ENCODE data around the gene SRSF12.
"Not testable (repeated sequence)": the region's sequence is repeated elsewhere in the genome, so short reads cannot be mapped to it uniquely, and the experiment has no call there.

Gene SRSF12

GRCh38 chr6:89079511-89080234, 38.2 kb downstream of the SRSF12 start:
- H3K27ac ChIP-seq, result peak overlapping the region; percentile 91
- no peak for DNase-seq (ENCODE audit: low read depth, low spot score)

GRCh38 chr6:89073840-89074239, 44.0 kb downstream of the SRSF12 start:
- no peak overlapping the region for H3K27ac ChIP-seq
- DNase-seq (ENCODE audit: low read depth, low spot score), result no peak

DNA sequence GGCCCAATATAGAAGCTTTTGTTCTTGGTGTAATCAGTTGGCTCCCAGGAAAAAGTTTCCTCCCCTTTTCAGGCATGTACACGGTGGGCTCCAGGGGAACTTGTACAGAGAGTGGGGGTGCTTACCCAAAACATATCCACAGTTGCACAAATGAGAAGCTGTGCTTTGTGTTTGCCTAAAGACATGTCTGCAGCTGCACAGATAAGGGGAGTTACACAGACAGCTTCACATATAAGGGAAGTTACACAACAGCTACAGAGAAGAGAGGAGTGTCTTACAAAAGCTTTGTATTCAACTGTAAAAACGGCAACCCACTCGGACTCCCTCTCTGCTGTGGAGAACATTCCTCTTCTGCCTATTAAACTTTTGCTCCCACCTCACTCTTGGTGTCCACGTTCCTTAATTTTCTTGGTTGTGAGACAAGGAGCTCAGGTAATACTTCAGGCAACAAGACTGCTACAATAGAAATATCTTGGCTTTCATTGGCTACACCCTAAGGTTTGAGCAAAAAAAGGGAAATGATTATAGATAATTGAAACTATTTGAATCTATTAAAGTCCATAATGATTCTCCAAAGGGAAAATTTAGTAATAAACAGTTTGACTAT, 44.8 kb downstream of the SRSF12 start:
- no peak overlapping the region for H3K27ac ChIP-seq
- DNase-seq (ENCODE audit: low read depth, low spot score), result no peak

- DNase-seq (ENCODE audit: low read depth, low spot score), result no peak
- no peak overlapping the region for H3K27ac ChIP-seq
Measured at GRCh38 chr6:89071036-89071435, 46.8 kb downstream of the SRSF12 start.

DNA sequence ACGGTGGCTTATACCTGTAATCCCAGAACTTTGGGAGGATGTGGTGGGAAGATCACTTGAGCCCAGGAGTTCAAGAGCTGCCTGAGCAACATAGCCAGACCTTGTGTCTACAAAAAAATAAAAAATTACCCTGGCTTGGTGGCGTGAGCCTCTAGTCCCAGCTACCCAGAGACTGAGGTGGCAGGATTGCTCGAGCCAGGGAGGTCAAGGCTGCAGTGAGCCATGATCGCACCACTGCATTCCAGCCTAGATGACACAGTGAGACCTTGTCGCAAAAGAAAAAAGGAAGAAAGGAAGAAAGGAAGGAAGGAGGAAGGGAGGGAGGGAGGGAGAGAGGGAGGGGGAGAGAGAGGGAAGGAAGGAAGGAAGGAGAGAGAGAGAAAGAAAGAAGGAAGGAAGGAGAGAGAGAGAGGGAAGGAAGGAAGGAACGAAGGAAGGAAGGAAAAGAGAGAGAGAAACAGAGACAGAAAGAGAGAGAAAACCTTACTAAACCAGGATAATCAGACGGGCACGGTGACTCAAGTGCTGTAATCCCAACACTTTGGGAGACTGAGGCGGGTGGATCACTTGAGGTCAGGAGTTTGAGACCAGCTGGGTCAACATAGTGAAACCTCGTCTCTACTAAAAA, 48.2 kb downstream of the SRSF12 start:
- DNase-seq (ENCODE audit: low read depth, low spot score), result no peak
- H3K27ac ChIP-seq, result no peak overlapping the region

GRCh38 chr6:89068695-89069094, 49.2 kb downstream of the SRSF12 start:
- DNase-seq (ENCODE audit: low read depth, low spot score), result no peak
- H3K27ac ChIP-seq, result no peak overlapping the region

- H3K27ac ChIP-seq, result no peak overlapping the region
- DNase-seq (ENCODE audit: low read depth, low spot score), result peak; percentile 46
Measured at GRCh38 chr6:89067796-89068195, 50.1 kb downstream of the SRSF12 start.

DNA sequence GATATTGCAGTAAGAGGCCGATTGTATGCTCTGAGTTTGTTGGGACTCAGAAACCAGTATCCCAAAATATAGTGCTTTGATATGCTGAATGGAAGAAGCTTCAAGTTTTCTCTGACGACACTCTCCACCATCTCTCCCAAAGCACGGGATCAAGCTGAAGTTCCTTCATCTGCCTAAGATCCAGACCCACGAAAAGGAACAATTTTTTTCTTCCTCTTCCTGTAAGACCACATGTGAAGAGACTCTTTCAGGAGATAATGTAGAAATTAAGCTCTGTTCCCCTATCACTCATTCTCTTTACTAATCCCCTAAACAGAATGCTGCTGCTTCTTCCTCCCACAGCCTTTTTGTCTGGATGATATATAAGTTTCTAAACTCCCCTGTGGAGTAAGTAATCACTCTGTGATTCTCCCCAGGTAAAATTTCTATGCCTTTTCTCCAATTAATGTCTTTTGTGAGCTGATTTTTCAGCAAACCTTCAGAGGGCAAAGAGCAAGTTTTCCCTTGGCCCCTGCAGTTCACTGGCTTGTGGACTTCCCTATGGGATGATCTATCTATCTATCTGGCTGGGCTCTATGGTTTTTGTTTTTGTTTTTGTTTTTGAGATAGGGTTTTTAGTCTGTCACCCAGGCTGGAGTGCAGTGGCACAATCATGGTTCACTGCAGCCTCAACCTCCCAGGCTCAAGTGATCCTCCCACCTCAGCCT, 50.8 kb downstream of the SRSF12 start:
- no peak overlapping the region for H3K27ac ChIP-seq

DNA sequence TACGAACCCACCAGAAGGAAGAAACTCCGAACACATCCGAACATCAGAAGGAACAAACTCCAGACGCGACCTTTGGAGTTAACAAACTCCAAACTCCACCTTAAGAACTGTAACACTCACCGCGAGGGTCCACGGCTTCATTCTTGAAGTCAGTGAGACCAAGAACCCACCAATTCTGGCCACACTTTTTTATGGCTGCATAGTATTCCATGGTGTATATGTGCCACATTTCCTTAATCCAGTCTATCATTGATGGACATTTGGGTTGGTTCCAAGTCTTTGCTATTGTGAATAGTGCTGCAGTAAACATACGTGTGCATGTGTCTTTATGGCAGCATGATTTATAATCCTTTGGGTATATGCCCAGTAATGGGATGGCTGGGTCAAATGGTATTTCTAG, 51.8 kb downstream of the SRSF12 start:
- not testable (repeated sequence) for DNase-seq (ENCODE audit: low read depth, low spot score); H3K27ac ChIP-seq

More for the DNA sequence above, 50.8 kb downstream of the SRSF12 start:
- DNase-seq (ENCODE audit: low read depth, low spot score), result no peak

GRCh38 chr6:89064931-89065330, 52.9 kb downstream of the SRSF12 start:
- not testable (repeated sequence) for DNase-seq (ENCODE audit: low read depth, low spot score); H3K27ac ChIP-seq

DNA sequence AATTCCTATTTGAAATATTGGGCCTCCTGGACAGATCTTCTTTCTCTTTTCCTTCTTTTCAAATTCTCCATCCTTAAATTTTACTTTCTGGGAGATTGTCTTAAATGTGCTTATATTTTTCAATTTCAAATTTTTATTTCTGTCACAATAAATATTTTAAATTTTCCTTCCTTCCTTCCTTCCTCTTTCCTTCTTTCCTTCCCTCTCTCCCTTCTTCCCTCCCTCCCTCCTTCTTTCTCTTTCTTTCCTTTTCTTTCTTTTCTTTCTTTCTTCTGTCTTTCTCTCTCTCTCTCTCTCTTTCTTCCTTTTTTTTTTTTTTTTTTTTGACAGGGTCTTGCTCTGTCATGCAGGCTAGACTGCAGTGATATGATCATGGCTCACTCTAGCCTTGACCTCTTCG, 54.0 kb downstream of the SRSF12 start:
- DNase-seq (ENCODE audit: low read depth, low spot score), result no peak
- H3K27ac ChIP-seq, result no peak overlapping the region

GRCh38 chr6:89059227-89059626, 58.6 kb downstream of the SRSF12 start:
- H3K27ac ChIP-seq, result no peak overlapping the region
- no peak for DNase-seq (ENCODE audit: low read depth, low spot score)

GRCh38 chr6:89058627-89059026, 59.2 kb downstream of the SRSF12 start:
- no peak overlapping the region for H3K27ac ChIP-seq
- no peak for DNase-seq (ENCODE audit: low read depth, low spot score)

GRCh38 chr6:89057759-89058158, 60.1 kb downstream of the SRSF12 start:
- H3K27ac ChIP-seq, result no peak overlapping the region
- no peak for DNase-seq (ENCODE audit: low read depth, low spot score)

GRCh38 chr6:89054208-89054607, 63.7 kb downstream of the SRSF12 start:
- DNase-seq (ENCODE audit: low read depth, low spot score), result no peak
- no peak overlapping the region for H3K27ac ChIP-seq

DNA sequence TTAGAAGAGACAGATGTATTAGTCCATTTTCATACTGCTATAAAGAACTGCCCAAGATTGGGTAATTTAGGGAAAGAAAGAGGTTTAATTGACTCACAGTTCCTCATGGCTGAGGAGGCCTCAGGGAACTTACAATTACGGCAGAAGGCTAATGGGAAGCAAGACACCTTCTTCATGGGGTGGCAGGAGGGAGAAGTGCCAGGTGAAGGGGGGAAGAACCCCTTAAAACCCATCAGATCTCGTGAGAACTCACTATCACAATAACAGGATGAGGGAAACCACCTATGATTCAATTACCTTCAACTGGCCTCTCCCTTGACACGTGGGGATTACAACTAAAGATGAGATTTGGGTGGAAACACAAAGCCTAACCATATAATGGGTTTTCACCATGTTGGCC, 66.2 kb downstream of the SRSF12 start:
- H3K27ac ChIP-seq, result no peak overlapping the region
- DNase-seq (ENCODE audit: low read depth, low spot score), result no peak

DNA sequence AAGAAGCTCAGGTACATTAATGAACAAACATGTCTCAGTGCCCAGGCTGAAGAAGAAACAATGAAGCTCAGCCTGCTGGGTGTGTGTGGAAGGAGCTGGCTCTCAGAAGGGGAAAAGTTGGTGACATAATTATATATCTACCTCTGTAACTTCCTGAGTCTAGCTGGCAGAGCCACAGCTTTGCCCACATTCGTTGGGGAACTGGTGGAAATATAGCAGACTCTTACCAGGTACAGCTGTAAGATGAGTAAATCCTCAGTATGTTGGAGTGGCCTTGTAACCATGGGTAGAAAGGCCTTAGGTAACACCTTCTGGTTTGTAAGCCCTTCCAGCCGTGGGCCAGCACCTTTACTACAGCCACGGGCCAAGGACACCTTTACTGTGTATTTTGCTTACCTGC, 67.2 kb downstream of the SRSF12 start:
- no peak overlapping the region for H3K27ac ChIP-seq
- DNase-seq (ENCODE audit: low read depth, low spot score), result no peak

GRCh38 chr6:89050155-89050554, 67.7 kb downstream of the SRSF12 start:
- no peak for DNase-seq (ENCODE audit: low read depth, low spot score)
- no peak overlapping the region for H3K27ac ChIP-seq

- no peak overlapping the region for H3K27ac ChIP-seq
- no peak for DNase-seq (ENCODE audit: low read depth, low spot score)
Measured at GRCh38 chr6:89048985-89049384, 68.9 kb downstream of the SRSF12 start.

GRCh38 chr6:89048288-89048923, 69.5 kb downstream of the SRSF12 start:
- H3K27ac ChIP-seq, result no peak overlapping the region
- no peak for DNase-seq (ENCODE audit: low read depth, low spot score)

DNA sequence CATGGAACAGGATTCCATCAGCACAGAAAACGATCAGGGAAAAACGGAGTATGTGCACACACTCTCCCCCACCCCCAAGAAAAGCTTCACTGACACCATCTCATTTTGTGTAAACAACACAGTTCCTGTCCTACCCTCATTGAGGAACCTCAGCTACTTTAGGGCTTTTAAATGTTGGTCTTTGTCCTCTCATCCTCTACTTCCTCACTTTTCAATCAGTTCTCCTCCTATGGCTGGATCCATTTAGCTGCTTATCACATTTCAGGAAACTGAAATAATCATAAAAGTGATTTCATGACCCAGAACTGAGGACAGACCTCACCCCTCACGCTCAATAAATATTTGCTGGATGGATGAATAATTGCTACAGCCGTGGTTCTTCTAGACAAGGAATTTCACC, 70.4 kb downstream of the SRSF12 start:
- no peak for DNase-seq (ENCODE audit: low read depth, low spot score)
- H3K27ac ChIP-seq, result no peak overlapping the region
